ENCODE measurements around the gene KCNH8. TPM values are rescaled to one million over a fixed set of nuclear protein-coding genes. Genes with fewer than 3 reads are reported as not detected.

Gene KCNH8
- total and polyA plus RNA-seq, 4 donors = 0.02 to 0.08 (median 0.05) TPM; not detected in 1

GRCh38 chr3:19202754-19203153, 54.4 kb downstream of the KCNH8 start (continued):
- TF ChIP-seq EGR1 (IDR thresholded peaks at IDR 0.05; ENCODE audit: low read depth in 2 of 2) (no peak), FOXA1 (IDR thresholded peaks at IDR 0.05) (no peak), FOXA2 (IDR thresholded peaks at IDR 0.05) (no peak), ZBTB33 (IDR thresholded peaks at IDR 0.05) (no peak), NR2F2 (IDR thresholded peaks at IDR 0.05) (no peak), GABPA (IDR thresholded peaks at IDR 0.05 in 1 of 2, conservative IDR thresholded peaks at IDR 0.05 in 1 of 2) (no peak), TAF1 (conservative IDR thresholded peaks at IDR 0.05) (no peak), HNF4G (IDR thresholded peaks at IDR 0.05) (no peak), ATF3 (IDR thresholded peaks at IDR 0.05) (no peak)

GRCh38 chr3:19206540-19206939, 58.2 kb downstream of the KCNH8 start:
- no peak for TF ChIP-seq HNF4G (IDR thresholded peaks at IDR 0.05)
- TF ChIP-seq TAF1 (conservative IDR thresholded peaks at IDR 0.05) = no peak
- no peak for TF ChIP-seq MAX (IDR thresholded peaks at IDR 0.05)
- no peak for TF ChIP-seq NR2F2 (IDR thresholded peaks at IDR 0.05)
- TF ChIP-seq RAD21 (IDR thresholded peaks at IDR 0.05) = no peak
- no peak for TF ChIP-seq ATF3 (IDR thresholded peaks at IDR 0.05)
- TF ChIP-seq ZBTB33 (IDR thresholded peaks at IDR 0.05) = no peak
- no peak for TF ChIP-seq SP1 (IDR thresholded peaks at IDR 0.05)
- TF ChIP-seq YY1 (IDR thresholded peaks at IDR 0.05) = no peak
- no peak for TF ChIP-seq HNF4A (conservative IDR thresholded peaks at IDR 0.05)
- no peak for TF ChIP-seq FOXA2 (IDR thresholded peaks at IDR 0.05)
- no peak for TF ChIP-seq REST (IDR thresholded peaks at IDR 0.05)
- Histone ChIP-seq H3K4me1 (ENCODE audit: control insufficient read depth in 4 of 4, insufficient read depth in 4 of 4, low read length in 3 of 4) (no peaks in the 10 kb centered on the region), H3K9me3 (ENCODE audit: control insufficient read depth in 4 of 4, low read length in 3 of 4) (peaks cover 0 to 2% (median 0%) of the 10 kb centered on the region in 4 donors), H3K27me3 (ENCODE audit: control insufficient read depth in 4 of 4, insufficient read depth in 4 of 4, low read length in 3 of 4) (no peaks in the 10 kb centered on the region), H3K27ac (ENCODE audit: low read depth in 1 of 2, low read length in 2 of 2) (no peak overlapping the region), H3K36me3 (ENCODE audit: control insufficient read depth in 4 of 4, insufficient read depth in 3 of 4, low read depth in 1 of 4, low read length in 3 of 4) (no peaks in the 10 kb centered on the region), H3K9ac (ENCODE audit: low read depth in 1 of 2, low read length in 2 of 2) (no peak overlapping the region), H3K4me3 (ENCODE audit: low read depth in 1 of 3, low read length in 3 of 3) (no peak overlapping the region)
- WGBS = 77% methylated on average over 2 of the region's 2 CpGs
- no peak for DNase-seq (ENCODE audit: low spot score)
